Adrenal gland (tissue), 5 donors: Measurements from ENCODE around the gene HNRNPU.
A peak's percentile ranks its signal among the peaks of the same experiment; 100 is the strongest.

Experiments used
- POLR2A ChIP-seq, 2 donors: fragments of 450-650 bp; IDR thresholded peaks; one replicate each; pipeline ENCODE4 v1.6.1; 2017; ENCODE audit warnings: antibody characterized with exemption in 2 of 2, mild to moderate bottlenecking in 2 of 2, moderate library complexity in 1 of 2
- TF ChIP-seq, protein P1 (sequence below), 6 experiments: fragments of 450-650 bp in 4 of 6; fragments of 200-600 bp in 2 of 6; sonication (generic) in 1 of 6; IDR thresholded peaks; 1 replicate in 5 of 6; 2 replicates in 1 of 6; pipeline versions ENCODE4 v1.5.1 to v1.8.0; 2016 to 2021; ENCODE audit warnings: antibody characterized with exemption in 6 of 6, mild to moderate bottlenecking in 2 of 6, moderate library complexity in 1 of 6
- donor health status: DM: no; HTN: no; CAD: no.

DNA sequence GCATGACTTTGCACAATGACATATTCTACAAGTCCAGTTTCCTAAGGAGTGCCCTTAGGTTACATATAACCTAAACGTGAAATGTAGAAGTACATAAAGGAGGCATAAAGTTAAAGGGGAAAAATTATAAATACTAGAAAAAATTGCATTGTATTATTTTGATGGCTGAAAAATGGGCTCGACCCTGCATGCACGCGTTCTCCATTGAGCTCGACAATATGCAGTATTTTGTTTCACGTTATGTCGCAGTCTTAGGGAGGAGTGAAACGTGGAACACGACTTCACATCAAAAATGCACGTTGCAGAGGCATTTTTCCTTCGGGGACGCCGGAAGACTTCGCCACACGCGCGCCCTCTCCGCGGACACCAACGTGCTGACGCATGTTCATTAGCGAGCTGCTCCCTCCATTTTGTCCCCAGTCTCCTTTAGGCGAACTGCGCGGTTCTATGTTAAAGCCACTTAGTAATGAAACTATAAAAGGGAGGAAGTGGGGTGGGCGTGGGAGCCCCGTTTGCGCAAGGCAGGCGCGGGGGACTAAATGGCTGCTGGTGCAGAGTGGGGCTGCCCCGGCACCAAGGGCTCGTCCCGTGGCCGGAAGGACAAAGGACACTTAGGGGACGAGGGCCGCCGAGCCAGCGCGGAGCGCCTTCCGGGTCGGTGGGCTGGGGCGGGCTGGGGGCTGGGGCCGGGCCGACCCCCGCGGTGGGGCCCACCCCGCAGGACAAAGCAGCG, 29.6 kb downstream of the HNRNPU start:
- peak in 1 of 2 donors; percentile 71 for TF ChIP-seq POLR2A (IDR thresholded peaks at IDR 0.05)
- TF ChIP-seq, protein P1, sequence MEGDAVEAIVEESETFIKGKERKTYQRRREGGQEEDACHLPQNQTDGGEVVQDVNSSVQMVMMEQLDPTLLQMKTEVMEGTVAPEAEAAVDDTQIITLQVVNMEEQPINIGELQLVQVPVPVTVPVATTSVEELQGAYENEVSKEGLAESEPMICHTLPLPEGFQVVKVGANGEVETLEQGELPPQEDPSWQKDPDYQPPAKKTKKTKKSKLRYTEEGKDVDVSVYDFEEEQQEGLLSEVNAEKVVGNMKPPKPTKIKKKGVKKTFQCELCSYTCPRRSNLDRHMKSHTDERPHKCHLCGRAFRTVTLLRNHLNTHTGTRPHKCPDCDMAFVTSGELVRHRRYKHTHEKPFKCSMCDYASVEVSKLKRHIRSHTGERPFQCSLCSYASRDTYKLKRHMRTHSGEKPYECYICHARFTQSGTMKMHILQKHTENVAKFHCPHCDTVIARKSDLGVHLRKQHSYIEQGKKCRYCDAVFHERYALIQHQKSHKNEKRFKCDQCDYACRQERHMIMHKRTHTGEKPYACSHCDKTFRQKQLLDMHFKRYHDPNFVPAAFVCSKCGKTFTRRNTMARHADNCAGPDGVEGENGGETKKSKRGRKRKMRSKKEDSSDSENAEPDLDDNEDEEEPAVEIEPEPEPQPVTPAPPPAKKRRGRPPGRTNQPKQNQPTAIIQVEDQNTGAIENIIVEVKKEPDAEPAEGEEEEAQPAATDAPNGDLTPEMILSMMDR (IDR thresholded peaks at IDR 0.05): no peak
